GM21786 (cell line): ENCODE data around the gene CENPN.

ENCODE experiments used
- ATAC-seq: cut with Tn5 transposase; IDR thresholded peaks from one replicate; pipeline ENCODE4 v1.9.1; 2021; ENCODE audit not compliant: unreplicated experiment

Gene CENPN

DNA sequence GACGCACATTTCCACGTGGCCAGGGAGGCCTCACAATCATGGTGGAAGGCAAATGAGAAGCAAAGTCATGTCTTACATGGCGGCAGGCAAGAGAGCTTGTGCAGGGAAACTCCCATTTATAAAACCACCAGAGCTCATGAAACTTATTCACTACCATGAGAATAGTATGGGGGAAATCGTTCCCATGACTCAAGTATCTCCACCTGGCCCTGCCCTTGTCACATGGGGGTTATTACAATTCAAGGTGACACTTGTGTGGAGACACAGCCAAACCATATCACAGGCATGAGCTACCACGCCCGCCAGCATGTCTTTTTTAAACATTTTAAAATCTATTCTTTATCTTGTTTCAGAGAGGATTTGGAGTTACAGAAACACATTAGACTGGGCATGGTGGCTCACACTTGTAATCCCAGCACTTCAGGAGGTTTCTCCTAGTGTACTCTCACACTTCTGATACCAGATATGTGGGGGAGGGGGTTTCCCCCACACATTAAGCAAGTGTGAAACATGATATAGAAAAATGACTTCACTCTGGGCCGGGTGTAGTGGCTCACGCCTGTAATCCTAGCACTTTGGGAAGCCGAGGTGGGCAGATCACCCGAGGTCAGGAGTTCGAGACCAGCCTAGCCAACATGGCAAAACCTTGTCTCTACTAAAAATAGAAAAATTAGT is 23.1 kb downstream of the CENPN start:
- ATAC-seq, result no peak

DNA sequence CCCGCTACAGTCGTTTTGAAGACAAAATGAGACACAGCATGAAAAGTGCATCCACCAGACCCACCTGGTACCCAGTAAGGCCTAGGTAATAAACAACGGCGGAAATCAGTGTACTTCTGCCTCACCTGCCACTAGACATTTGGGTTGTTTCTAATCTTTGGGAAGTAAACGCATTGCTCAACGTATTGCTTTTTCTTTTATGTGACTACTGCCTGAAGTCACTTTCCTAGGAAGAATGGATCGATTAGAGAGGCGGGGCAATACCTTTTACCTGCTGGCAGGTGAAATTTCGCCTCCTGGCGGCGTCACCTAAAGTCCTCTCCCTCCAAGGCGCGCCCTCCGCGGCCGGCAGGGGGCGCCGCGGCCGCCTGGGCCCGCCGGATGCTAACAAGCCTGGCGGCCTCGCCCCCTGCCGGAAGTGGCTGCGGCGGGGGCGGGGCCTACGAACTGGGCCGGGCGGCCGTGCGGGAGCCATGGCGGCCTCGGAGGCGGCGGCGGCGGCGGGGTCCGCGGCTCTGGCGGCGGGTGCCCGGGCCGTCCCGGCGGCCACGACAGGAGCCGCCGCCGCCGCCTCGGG is 28.5 kb downstream of the CENPN start, which contains the start of gene ATMIN:
Gene ATMIN, plus strand, starts transcription at position 445 of the 577 bp plus-strand sequence. Its CDS starts 29 bp downstream, at position 474.
- peak; percentile 84 for ATAC-seq

DNA sequence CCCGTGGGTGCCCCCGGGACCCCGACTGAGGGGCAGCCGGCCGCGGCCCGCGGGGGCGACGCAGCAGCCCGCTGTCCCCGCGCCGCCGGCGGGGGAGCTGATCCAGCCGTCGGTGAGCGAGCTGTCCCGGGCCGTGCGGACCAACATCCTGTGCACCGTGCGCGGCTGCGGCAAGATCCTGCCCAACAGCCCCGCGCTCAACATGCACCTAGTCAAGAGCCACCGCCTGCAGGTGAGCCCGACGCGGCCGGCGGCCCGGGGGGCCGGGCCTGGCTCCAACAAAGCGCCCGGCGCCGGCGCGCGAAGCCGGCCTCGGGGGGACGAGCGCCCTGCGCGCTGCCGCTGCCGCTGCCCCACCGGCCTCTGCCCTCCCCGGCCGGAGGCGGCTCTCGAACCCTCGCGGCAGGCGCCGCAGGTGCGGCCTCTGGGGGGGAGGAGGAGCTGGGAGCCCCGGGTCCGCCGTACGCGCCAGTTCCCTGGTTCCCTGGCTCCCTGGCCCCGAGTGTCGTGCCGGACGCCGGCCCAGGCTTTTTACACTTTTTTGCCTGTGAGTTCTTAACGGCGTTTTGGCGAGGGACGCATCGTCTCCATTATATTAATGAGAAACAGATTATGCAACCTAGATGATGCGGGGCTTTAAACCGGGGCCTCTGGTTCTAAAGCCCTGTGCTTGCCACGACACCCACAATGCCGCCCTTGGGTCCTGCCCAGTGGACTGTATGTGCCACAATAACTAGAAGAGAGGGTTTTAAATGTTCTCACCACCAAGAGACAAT is 29.1 kb downstream of the CENPN start:
- ATAC-seq, result peak; percentile 51

DNA sequence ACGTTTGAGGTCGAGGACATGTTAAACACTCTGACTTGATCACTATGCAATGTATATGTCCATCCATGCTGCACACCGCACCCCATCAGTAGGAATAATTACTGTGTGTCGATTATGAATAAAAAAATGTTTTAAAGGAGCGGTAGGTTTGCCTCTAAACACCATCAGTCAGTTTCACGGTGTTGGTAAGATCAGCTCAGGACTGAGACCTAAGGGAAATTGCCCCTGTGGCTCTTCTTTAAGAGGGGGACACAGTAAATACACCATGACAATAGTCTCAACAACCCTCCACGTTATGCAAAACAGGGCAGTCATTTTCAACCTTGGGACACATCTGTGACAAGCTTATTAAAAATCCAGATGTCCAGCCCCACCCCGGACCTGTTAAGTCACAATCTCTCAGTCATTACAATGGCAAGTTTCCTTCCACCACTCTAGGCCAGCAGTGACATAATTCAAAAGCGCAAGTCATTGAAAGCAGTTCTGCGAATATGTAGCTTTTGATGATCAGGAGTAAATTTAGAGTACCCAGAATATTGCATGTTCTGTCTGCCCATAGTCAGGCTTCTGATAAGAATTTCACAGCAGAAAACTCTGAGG is 29.8 kb downstream of the CENPN start:
- ATAC-seq, result no peak

DNA sequence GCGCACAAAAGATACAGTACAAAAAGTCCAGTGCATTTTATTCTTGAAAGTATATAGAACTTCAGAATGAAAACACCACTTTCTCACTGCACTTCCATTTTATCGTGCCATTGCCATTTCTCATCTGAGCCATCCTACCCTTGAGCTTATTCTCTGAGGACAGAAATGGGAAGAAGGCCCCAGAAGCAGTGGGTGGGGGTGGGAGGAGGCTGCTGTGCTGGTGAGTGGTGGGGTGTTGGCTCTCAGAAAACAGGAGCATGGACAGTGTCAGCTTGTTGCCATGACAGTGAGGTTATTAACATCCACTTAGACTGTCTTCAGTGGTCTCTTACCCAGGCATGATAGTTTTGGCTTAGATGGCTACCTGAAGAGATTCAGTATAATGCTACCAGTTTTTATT is 33.1 kb downstream of the CENPN start:
- no peak for ATAC-seq

DNA sequence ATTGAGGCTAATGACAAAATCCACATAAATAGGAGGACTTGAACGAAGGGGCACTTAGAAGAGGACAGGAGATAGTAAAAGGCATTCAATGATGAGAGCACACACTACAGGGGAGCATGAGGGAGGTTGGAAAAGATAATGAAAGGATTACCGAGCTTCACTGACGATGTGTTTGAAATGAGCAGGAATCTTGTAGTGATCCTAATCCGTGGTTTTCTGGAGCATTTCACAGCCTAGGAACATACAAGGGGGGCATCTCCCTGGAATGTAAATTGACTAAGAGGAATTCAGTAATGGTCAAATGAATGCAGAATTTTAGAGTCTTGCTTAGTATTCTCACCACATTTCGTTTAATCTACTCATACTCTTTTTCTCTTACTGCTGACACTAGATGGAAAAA is 33.8 kb downstream of the CENPN start:
- ATAC-seq, result no peak

DNA sequence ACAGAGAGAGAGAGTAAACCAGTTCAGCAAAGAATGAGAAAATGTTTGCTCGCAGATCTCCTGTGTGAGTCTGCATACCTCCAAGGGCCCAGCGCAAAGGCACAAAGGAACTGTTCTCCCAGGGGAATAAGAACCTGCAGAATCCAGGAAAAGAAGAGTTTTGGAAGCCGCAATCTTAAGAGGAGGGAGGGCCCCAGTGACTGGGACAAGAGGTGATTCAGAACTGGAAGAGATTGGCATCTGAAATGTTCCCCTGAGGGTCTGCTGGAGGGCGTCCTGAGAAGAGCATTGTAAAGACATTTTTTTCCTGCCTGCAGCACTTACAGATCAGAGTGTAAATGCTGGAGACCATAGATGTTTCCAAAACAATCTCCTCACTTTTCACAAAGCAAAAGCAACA is 34.7 kb downstream of the CENPN start:
- ATAC-seq, result no peak

DNA sequence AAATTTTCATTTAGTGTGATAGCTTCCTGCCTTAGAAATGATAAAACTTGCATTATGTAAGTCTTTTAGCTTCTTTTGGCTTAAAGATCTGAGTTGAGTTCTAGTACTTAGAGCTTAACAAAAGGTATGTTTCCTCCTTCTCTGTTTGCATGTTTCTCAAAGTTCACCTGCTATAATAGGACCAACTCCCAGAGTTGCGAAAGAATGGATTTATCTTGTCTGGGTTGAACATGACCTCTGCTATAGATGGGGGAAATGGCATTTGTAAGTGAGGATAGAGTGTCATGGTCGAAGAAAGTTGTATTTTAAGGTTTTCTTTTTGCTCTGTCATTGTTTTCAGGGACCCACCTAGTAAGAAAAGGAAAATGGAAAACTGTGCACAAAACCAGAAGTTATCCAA is 35.8 kb downstream of the CENPN start:
- ATAC-seq, result no peak

DNA sequence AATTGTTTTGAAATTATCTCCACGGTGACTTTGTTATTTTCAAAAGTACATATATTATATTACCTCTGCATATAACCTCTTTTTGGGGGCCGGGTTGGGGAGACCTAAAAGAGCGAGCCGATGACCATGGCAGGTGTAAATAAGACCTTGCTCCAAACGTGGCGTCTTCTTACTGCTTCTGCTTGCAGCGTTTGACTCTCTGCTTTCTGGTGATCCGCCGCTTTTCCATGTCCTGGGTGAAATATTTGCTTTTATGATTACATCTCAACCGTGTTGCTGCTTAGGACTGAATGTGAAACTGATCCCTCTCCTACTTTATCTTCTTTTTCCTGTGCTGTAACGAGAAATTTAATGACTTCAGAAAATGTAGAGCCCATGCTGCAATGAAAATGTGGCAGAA is 46.7 kb downstream of the CENPN start:
- no peak for ATAC-seq

DNA sequence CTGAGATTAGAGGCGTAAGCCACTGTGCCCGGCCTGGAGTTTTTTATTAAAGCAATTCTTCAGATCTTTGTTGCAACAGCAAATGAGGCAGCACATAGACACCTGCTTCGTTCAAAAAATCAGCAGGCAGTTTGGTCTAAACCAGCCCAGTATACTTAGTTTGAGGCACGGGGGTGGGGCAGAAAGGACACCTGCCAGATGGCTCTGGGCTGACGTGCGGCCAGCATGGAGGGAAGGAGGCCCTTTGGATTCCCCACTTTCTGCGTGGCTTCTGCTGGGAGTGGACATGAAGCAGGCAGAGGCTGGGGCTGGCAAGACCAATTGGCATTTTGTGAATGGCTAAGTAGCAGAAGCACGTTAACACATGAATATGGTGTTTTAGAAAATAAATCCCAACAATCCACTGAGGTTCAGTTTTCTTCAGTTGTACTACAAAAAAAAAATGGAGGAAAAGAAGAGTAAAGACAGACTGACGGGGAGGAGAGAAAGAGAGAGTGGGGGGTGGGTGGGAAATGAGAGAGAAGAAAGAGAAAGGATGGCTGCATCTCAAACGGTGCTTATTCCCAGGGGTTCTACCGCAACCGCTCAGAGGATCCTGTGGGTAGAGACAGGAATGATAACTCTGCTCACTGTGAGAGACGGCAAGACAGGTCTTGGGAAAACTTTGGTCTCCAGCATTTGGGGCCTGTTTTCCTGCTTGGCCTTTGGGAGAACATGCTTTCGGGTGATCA is 53.7 kb downstream of the CENPN start:
- no peak for ATAC-seq

DNA sequence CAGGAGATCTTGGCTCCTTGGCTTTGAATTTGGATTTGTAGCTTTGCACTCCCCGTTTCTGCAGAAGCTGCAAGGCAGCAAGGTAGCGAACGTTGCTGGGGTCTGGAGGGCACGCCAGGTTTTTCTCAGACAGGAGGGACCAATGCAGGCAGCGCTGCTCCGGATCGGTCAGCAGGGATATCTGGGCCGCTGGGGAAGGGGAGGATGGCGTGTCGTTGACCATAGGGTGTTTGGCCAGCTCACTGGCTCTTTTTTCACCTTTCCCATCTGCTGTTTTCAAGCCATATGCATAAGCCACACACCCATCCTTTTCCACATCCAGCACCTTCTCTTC is 54.3 kb downstream of the CENPN start:
- no peak for ATAC-seq

DNA sequence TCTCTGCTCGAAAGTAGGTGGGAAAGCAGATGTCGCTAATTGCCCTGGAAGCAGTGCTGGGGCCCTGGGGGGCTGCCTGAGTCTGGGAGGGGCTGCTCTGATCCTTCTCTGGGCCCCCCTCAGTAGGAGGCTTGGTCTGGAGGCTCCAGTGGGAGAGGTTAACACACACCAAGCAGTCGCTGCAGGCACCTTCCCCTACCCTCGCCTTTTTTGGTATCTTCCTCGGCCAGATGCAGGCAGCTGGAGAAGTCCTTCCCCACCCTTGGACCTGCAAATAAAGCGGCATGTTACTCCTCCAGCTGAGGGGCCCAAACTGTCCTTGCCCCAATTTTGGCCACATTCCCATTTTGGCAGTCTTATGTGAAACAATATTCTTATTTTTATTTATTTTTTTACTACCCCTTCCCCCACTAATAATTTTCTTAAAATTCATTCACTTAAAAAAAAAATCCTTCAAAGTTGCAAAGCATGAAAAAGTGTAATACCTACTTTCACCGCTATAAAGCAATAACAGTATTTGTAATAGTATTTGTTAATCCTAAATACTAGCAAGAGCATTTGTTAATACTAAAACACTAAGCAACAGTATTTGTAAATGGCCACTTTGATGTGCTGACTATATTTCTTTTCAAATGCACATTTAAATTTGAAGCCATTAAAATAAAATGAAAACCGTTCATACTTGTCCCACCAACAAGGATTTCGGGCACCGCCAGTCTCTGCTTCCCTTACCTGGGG is 55.0 kb downstream of the CENPN start:
- ATAC-seq, result no peak

DNA sequence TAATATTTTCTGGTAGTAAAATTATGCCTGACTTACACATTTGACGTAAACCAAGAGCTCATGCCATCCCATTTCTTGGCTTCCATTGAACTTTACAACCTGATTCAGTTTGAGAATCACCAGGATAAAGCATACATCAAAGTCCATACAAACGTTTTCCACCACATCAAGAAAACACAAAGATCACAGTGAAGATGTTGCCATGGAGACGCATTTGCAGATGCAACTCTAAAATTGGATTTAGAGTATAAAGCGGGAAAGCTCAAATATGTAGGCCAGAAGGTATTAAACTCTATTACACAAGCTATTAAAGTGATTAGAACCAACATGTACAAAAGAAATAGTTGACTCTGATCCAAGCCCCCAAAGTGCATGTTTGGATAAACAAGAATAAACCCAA is 59.7 kb downstream of the CENPN start:
- ATAC-seq, result no peak

DNA sequence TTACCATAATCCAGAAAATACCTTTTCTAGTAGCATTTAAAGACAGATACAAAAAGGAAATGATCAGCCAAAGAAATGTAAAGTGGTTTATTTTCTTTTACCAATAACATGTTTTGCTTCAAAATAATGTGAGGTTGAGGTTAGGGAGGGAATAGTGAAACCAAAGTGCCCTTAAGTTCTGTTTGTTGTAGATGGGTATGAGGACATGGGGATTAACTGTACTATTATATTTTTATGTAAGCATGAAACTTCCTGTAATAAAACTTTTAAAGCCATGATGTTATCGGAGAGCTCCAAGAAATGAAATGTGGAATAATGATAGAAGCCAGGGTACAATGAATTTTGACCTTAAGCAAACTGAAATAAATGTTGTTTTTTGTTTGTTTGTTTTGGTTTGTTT is 60.2 kb downstream of the CENPN start:
- ATAC-seq, result no peak

DNA sequence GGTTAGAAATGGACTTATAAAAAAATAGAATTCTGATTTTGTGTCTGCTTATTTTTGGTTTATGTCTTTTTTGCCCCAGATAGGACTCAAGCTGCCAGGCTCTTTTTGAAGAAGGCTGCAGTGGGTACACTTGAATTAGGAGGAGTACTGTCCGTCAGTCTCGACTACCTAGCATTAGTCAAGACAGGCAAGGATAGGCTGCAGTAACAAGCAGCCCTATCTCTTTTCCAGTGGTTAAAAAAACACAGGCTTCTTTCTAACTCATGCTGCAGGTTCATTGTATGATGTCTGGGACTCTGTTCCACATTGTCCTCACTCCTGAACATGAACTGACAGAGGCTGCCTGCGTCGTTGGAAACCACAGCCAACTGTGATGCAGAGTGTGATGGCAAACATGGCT is 62.0 kb downstream of the CENPN start:
- no peak for ATAC-seq

DNA sequence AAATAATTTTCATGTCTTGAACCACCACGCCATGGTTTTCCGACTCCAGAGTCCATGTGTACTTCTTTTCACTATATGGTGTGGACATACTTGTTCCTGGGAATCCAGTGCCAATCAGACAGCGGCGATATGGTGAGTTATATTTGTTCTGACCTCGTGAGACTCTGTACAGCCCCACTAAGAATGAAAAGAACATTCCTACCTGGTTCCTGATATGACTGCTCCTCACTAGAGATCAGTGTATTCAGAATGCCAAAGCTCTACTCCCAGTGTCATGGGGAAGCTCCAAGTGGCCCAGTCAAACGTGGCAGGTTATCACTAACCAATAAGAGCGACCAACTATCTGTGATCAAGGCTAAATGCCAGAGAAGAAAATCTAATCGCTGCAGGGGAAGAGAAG is 64.0 kb downstream of the CENPN start:
- ATAC-seq, result no peak

DNA sequence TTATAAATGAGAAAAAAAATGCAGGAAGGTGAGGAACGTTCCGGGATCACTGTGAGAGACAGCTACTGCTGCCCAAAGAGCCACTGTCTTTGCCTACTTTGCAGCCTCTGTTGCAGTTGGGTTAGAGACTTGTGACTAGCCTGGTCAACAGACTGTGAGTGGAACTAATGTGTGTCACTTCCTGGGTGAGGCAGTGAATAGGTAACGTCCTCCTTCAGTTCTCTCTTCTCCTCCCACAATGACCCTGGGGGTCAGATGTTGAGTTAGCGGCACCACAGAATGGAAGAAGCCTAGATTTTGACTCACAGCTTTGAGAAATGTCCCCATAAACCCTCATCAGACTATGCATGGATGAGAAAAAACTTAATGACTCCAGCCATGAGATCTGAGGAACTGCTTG is 64.8 kb downstream of the CENPN start:
- ATAC-seq, result no peak

DNA sequence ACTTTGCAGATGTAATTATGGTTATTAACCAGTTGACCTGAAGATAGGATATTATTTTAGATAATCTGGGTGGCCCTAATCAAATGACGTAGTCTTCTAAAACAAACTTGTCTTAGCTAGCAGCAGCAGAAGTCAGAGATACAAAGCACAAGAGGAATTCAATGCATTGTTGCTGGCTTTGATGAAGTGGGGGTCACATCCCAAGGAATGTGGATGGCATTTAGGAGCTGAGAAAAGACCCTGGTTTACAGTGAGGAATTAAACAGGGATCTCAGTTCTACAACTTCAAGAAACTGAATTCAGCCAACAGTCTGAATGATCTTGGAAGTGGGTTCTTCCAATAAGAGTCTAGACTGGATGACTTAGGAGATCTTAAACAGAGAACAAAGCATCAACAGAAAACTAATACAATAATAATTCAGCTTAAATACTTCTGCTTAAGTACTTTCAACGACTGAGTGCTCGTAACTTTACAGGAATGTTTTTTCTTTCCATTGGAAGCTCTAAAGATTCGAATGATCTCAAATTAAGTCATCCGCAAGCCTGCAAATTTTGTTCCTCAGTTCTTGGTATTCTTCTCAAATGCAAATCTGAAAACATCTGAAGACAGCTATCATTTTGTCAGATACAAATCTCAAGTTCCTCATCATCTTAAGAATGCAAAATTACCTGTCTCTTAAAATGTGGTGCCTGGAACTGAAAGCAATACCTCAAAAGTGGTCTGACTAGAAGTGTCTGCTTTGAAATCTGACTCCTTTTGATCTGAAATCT is 66.7 kb downstream of the CENPN start:
- no peak for ATAC-seq

DNA sequence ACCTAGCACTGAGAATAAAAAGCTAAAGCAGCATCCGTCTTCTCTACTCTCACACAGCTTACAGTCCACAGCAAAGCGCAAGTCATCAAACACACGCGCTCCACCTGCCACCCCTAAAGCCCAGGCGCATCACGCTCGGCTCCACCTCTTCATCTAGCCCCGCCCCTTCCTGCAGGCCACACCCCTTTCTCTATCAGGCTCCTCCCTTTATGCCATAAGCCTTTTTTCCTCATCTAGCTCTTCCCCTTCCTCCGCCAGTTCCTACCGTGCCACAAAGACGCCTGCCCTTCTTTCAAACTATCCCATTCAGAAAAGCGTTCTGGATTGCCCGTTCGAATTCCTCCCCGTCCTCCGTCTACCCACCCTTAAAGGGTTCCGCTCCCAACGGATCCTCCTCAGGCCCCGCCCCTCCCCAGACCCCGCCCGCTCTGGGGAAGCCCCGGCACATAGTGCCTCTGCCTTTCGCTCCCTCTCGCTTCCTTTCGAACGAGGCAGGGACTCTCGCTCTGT is 69.6 kb downstream of the CENPN start:
- peak; percentile 78 for ATAC-seq
